Mesendoderm (in vitro differentiated cells): ENCODE measurements around the gene NPAT.
"Not testable (repeated sequence)": the region's sequence is repeated elsewhere in the genome, so short reads cannot be mapped to it uniquely, and the experiment has no call there.

Experiments used
- DNase-seq: peaks from one replicate; pipeline ENCODE4 v3.0.0; 2013
- H2AK5ac ChIP-seq: 2 replicates; pipeline ENCODE4 v1.6.1; 2013; ENCODE audit warnings: low read length, inconsistent platforms
- H2BK120ac ChIP-seq: 2 replicates; pipeline ENCODE4 v1.6.1; 2013; ENCODE audit warnings: low read depth, mild to moderate bottlenecking, low read length, moderate library complexity, mixed read lengths
- H2BK15ac ChIP-seq: replicated peaks from 2 replicates; pipeline ENCODE4 v1.6.1; 2013; ENCODE audit warnings: low read depth, mild to moderate bottlenecking, moderate library complexity
- H2BK5ac ChIP-seq: 2 replicates; pipeline ENCODE4 v1.6.1; 2013; ENCODE audit warnings: low read length, inconsistent platforms
- H3K18ac ChIP-seq: 2 replicates; pipeline ENCODE4 v1.6.1; 2013; ENCODE audit warnings: mild to moderate bottlenecking, low read length, mixed read lengths
- H3K23ac ChIP-seq: one replicate; pipeline ENCODE4 v1.6.1; 2013; ENCODE audit warnings: low read length
- H3K27ac ChIP-seq: 2 replicates; pipeline ENCODE4 v1.5.1; 2013; ENCODE audit warnings: low read depth, mild to moderate bottlenecking, inconsistent platforms, low read length, moderate library complexity
- H3K27me3 ChIP-seq: 2 replicates; pipeline ENCODE4 v1.6.1; 2013; ENCODE audit warnings: low read length, control low read depth, mild to moderate bottlenecking, inconsistent platforms; ENCODE audit not compliant: insufficient read depth, poor library complexity
- H3K36me3 ChIP-seq: 2 replicates; pipeline ENCODE4 v1.6.1; 2013; ENCODE audit warnings: low read length, inconsistent platforms; ENCODE audit not compliant: control insufficient read depth, insufficient read depth
- H3K4ac ChIP-seq: one replicate; pipeline ENCODE4 v1.6.1; 2013; ENCODE audit warnings: low read depth, mild to moderate bottlenecking, low read length, moderate library complexity
- H3K4me1 ChIP-seq: 2 replicates; pipeline ENCODE4 v1.6.1; 2013; ENCODE audit warnings: low read depth, low read length, inconsistent platforms; ENCODE audit not compliant: control insufficient read depth
- H3K4me2 ChIP-seq: 2 replicates; pipeline ENCODE4 v1.6.1; 2013; ENCODE audit warnings: low read length
- H3K4me3 ChIP-seq: 2 replicates; pipeline ENCODE4 v1.5.1; 2013; ENCODE audit warnings: mild to moderate bottlenecking, low read length
- H3K56ac ChIP-seq: one replicate; pipeline ENCODE4 v1.6.1; 2013; ENCODE audit warnings: low read length
- H3K79me1 ChIP-seq: 2 replicates; pipeline ENCODE4 v1.6.1; 2013; ENCODE audit warnings: low read length, inconsistent platforms
- H3K79me2 ChIP-seq: 2 replicates; pipeline ENCODE4 v1.6.1; 2013; ENCODE audit warnings: mild to moderate bottlenecking, low read length; ENCODE audit not compliant: control insufficient read depth, insufficient read depth
- H3K9ac ChIP-seq: 2 replicates; pipeline ENCODE4 v1.6.1; 2013; ENCODE audit warnings: low read length, inconsistent platforms
- H4K5ac ChIP-seq: one replicate; pipeline ENCODE4 v1.6.1; 2013; ENCODE audit warnings: low read length
- H4K8ac ChIP-seq: one replicate; pipeline ENCODE4 v1.6.1; 2013; ENCODE audit warnings: low read depth, mild to moderate bottlenecking, control low read depth, low read length, moderate library complexity
- WGBS: extraction: QIAGEN DNeasy Blood & Tissue Kit; methylation state at CpG from one replicate; pipeline ENCODE4 v1.1.7; 2013; ENCODE audit warnings: low lambda C conversion rate, missing lambda C conversion rate; ENCODE audit not compliant: insufficient coverage; ENCODE audit errors: extremely low coverage; 5-methylcytosine and 5-hydroxymethylcytosine counted together

NPAT gene

DNA sequence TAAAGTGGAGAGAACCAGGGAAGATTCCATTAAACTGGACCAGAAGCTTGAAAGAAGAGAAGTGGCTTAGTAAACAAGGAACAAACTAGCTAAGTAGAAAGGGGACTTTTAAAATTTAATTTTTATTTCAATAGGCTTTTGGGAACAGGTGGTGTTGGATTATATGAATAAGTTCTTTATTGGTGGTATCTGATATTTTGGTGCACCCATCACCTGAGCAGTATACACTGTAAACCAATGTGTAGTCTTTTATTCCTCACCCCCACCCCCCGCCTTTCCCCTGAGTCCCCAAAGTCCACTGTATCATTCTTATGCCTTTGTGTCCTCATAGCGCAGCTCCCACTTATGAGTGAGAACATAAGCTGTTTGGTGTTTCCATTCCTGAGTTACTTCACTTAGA, 93.7 kb downstream of the NPAT start:
- H3K27me3 ChIP-seq, result no peaks in the 10 kb centered on the region
- H3K9ac ChIP-seq, result no peak overlapping the region
- no CpG with 5 or more reads among the region's 2 CpGs for WGBS
- no peak overlapping the region for H3K4me3 ChIP-seq
- H3K4me2 ChIP-seq, result no peak overlapping the region
- H3K4me1 ChIP-seq, result no peaks in the 10 kb centered on the region
- no peak overlapping the region for H2BK15ac ChIP-seq
- no peak overlapping the region for H3K56ac ChIP-seq
- H3K36me3 ChIP-seq, result no peaks in the 10 kb centered on the region
- no peak overlapping the region for H2BK120ac ChIP-seq
- no peak overlapping the region for H4K8ac ChIP-seq
- no peak overlapping the region for H2BK5ac ChIP-seq
- H3K79me2 ChIP-seq, result no peaks in the 10 kb centered on the region
- H4K5ac ChIP-seq, result no peak overlapping the region
- no peak overlapping the region for H3K27ac ChIP-seq
- no peak overlapping the region for H3K18ac ChIP-seq
- H3K23ac ChIP-seq, result no peak overlapping the region
- H3K4ac ChIP-seq, result no peak overlapping the region
- no peaks in the 10 kb centered on the region for H3K79me1 ChIP-seq
- no peak for DNase-seq
- no peak overlapping the region for H2AK5ac ChIP-seq

DNA sequence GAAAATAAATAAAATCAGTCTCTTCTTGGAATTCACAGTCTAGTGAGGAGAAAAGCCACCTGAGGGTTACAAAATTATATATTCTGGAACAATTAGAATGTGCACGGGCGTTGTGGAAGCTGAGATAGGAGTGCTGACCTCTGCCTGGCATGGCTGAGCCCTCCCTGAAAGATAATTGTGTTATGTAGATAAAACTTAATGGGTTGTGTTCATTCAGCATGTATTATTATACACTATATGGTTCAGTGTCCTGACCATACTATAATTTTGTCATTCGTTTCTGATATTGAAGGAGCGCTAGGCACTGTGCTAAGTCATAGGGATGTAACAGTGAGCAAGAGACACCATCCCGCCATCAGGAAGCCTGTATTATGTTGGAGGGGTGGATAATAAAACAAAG, 97.3 kb downstream of the NPAT start:
- no peak overlapping the region for H3K56ac ChIP-seq
- H2BK15ac ChIP-seq, result no peak overlapping the region
- no peak overlapping the region for H3K18ac ChIP-seq
- H2BK120ac ChIP-seq, result no peak overlapping the region
- no peak overlapping the region for H3K4me2 ChIP-seq
- no peak overlapping the region for H3K4ac ChIP-seq
- H4K5ac ChIP-seq, result no peak overlapping the region
- H3K23ac ChIP-seq, result no peak overlapping the region
- no peaks in the 10 kb centered on the region for H3K27me3 ChIP-seq
- WGBS, result no CpG with 5 or more reads among the region's 5 CpGs
- no peak overlapping the region for H3K9ac ChIP-seq
- no peaks in the 10 kb centered on the region for H3K4me1 ChIP-seq
- no peak for DNase-seq
- no peak overlapping the region for H4K8ac ChIP-seq
- H2AK5ac ChIP-seq, result no peak overlapping the region
- H3K36me3 ChIP-seq, result no peaks in the 10 kb centered on the region
- H3K27ac ChIP-seq, result no peak overlapping the region
- no peaks in the 10 kb centered on the region for H3K79me2 ChIP-seq
- no peak overlapping the region for H2BK5ac ChIP-seq
- no peak overlapping the region for H3K4me3 ChIP-seq
- H3K79me1 ChIP-seq, result no peaks in the 10 kb centered on the region

DNA sequence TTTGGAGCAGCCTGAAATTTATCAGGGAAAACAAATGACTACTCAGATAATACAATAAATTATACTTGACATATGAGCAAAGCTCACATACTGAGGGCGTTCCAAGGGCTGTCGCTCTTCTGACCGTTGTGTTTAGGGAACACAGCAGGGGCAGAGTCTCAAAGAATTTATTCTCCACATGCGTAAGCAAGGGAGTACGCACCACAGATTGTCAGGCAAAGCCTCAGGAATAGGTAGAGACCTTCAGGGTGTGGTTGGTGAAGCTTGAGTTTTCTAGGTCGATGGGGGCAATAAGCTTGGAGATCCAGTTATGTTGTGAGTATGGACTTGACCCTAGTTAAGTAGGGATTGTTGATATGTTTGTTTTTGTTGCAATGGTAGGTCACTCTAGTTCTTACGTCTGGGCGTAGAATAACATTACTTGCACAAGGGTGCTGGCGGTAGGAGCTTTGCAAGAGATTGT, 100.2 kb downstream of the NPAT start:
- H3K56ac ChIP-seq, result no peak overlapping the region
- H4K8ac ChIP-seq, result no peak overlapping the region
- H4K5ac ChIP-seq, result no peak overlapping the region
- no peak overlapping the region for H2BK5ac ChIP-seq
- H3K4me1 ChIP-seq, result no peaks in the 10 kb centered on the region
- peak overlapping the region; percentile 16 for H3K9ac ChIP-seq
- no peak overlapping the region for H3K18ac ChIP-seq
- DNase-seq, result peak; percentile 18
- H3K4me2 ChIP-seq, result peak overlapping the region; percentile 54
- no peaks in the 10 kb centered on the region for H3K79me1 ChIP-seq
- H3K23ac ChIP-seq, result no peak overlapping the region
- no peaks in the 10 kb centered on the region for H3K27me3 ChIP-seq
- H2BK120ac ChIP-seq, result no peak overlapping the region
- H3K27ac ChIP-seq, result no peak overlapping the region
- no peaks in the 10 kb centered on the region for H3K79me2 ChIP-seq
- WGBS, result no CpG with 5 or more reads among the region's 9 CpGs
- no peaks in the 10 kb centered on the region for H3K36me3 ChIP-seq
- no peak overlapping the region for H2AK5ac ChIP-seq
- H3K4ac ChIP-seq, result no peak overlapping the region
- no peak overlapping the region for H2BK15ac ChIP-seq
- no peak overlapping the region for H3K4me3 ChIP-seq

DNA sequence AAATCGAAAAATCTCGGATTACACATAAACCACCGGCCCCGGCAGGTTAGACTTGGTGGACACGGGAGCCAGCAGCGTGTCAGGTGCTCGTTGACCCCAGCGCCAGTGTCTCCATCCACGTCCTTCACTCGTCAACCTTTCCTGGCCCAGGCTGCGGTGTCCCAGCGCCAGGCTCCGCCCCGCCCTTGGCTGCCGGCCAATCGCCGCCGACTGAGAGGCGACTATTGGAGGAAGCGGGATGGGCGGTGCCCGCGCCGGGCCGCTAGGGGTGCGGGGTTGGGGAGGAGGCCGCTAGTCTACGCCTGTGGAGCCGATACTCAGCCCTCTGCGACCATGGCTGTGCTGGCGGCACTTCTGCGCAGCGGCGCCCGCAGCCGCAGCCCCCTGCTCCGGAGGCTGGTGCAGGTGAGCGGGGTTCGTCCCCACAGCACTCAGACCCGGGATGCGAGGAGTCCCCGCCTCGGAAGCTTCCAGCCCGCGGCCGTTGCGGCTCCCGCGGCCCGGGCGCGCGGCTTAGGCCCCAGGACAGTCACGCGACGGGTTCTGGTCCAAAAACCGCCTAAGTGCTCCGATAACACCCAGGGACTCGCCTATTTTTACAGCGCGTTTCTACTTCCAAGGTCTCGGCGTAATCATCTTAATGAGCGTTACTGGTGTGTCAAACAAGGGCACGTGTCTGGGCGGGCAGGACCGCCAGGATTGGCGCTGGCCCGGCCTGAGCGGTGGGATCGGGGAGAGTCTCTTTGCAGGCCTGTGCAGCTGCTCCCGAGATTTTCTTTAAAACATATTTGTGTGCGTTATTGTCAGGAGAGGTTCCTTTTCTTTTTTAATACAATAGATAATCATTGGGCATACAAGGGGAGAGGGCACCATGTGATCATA, 100.9 kb downstream of the NPAT start, which contains the start of gene ACAT1:
Gene ACAT1, plus strand, starts transcription at position 294 of the 882 bp plus-strand sequence. Its CDS starts 40 bp downstream, at position 334.
- Histone ChIP-seq H3K23ac (no peak within 1 kb of the TSS), H3K79me1 (no peaks in the 10 kb centered on the region), H3K56ac (peak within 1 kb of the TSS; percentile 93), H2BK5ac (no peak within 1 kb of the TSS), H3K4me2 (peak within 1 kb of the TSS; percentile 77), H2AK5ac (no peak within 1 kb of the TSS), H3K4me3 (peak within 1 kb of the TSS; percentile 76), H4K5ac (no peak within 1 kb of the TSS), H3K18ac (no peak within 1 kb of the TSS), H2BK120ac (no peak within 1 kb of the TSS), H4K8ac (no peak within 1 kb of the TSS), H3K4me1 (no peaks in the 10 kb centered on the region), H3K36me3 (no peaks in the 10 kb centered on the region), H3K27me3 (no peaks in the 10 kb centered on the region), H3K4ac (no peak within 1 kb of the TSS), H3K9ac (peak within 1 kb of the TSS; percentile 85), H3K27ac (no peak within 1 kb of the TSS), H2BK15ac (no peak within 1 kb of the TSS), H3K79me2 (no peaks in the 10 kb centered on the region)
- no CpG with 5 or more reads among the region's 73 CpGs for WGBS
- peak; percentile 94 for DNase-seq

DNA sequence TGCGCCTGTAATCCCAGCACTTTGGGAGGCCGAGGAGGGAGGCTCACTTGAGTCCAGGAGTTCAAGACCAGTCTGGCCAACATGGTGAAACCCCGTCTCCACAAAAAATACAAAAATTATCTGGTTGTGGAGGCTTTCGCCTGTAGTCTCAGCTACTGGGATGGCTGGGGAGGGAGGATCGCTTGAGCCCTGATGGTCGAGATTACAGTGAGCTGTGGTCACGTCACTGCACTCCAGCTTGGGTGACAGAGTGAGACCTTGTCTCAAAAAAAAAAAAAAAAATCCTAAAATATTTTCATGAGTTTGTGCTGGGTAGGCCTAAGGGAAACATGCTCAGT, 101.5 kb downstream of the NPAT start:
- not testable (repeated sequence) for H3K79me2 ChIP-seq, H3K4me3 ChIP-seq, H3K4me1 ChIP-seq, H3K36me3 ChIP-seq, H3K9ac ChIP-seq, H3K4ac ChIP-seq, H3K18ac ChIP-seq, H2AK5ac ChIP-seq, H2BK15ac ChIP-seq, H2BK120ac ChIP-seq, H4K5ac ChIP-seq, H3K27me3 ChIP-seq, H2BK5ac ChIP-seq, H3K27ac ChIP-seq, H3K79me1 ChIP-seq, H3K23ac ChIP-seq, H4K8ac ChIP-seq
- peak overlapping the region; percentile 42 for H3K56ac ChIP-seq
- DNase-seq, result peak; percentile 5
- WGBS, result no CpG with 5 or more reads among the region's 7 CpGs
- H3K4me2 ChIP-seq, result peak overlapping the region; percentile 30
